GM19324 (cell line): ENCODE measurements around the gene FXYD6.

ENCODE experiments used
- ATAC-seq: cut with Tn5 transposase; IDR thresholded peaks from one replicate; pipeline ENCODE4 v1.9.1; 2021; ENCODE audit warnings: mild to moderate bottlenecking, moderate library complexity; ENCODE audit not compliant: unreplicated experiment, low FRiP score

Gene FXYD6

DNA sequence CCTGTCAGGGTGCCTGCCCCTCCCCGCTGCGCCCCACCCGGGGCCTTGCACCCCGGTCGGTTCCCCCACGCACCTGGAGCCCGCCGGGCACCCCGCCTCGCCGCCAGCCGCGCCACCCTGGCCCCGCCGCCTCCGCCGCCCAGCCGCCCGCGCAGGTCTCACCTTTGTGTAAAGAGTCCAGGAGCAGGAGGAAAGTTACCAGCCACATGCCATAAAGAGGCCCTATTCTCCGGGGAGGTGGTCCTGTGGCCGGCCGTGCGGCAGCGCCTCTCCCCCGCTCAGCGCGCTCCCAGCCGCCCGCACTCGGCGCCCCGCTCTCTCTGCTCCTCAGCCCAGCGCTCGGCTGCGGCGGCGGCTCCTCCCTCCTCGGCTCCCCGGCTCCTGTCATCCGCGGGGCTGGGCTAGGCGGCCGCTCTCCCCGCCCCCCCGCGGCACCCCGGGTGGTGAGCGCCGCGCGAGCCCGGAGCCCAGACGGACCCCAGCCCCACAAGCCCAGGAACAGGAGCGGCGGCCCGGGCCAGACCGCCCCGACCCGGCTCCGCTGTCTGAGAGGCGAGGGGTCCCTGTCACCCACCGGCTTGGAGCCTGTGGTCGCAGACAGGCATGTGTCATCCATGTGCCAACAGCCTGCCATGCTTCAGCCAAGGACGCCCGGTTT is 79.5 kb downstream of the FXYD6 start, which contains the start of gene DSCAML1:
TSS of gene DSCAML1 (minus strand) at position 345 of the 658 bp plus-strand sequence. CDS start at position 208, 137 bp downstream.
- ATAC-seq, result no peak

DNA sequence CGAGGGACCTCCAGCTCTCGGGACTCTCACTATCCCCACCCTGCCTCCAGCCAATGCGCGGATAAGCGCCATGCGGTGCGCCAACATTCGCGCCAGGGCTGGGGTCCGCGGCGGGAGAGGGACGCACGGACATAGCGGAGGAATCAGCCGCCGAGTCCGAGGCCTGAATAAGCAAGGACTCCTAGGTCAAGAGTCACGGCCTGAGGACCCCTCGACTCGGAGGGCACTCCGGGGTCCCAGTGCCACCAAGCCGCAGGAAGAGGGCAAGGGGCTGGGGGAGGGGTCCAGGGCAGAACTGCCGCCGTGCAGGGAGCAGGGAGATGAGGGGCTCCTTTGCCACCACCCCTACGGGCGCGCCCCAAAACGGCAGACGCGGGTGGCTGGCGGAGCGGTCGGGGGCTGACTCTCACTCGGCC is 80.0 kb downstream of the FXYD6 start:
- no peak for ATAC-seq

DNA sequence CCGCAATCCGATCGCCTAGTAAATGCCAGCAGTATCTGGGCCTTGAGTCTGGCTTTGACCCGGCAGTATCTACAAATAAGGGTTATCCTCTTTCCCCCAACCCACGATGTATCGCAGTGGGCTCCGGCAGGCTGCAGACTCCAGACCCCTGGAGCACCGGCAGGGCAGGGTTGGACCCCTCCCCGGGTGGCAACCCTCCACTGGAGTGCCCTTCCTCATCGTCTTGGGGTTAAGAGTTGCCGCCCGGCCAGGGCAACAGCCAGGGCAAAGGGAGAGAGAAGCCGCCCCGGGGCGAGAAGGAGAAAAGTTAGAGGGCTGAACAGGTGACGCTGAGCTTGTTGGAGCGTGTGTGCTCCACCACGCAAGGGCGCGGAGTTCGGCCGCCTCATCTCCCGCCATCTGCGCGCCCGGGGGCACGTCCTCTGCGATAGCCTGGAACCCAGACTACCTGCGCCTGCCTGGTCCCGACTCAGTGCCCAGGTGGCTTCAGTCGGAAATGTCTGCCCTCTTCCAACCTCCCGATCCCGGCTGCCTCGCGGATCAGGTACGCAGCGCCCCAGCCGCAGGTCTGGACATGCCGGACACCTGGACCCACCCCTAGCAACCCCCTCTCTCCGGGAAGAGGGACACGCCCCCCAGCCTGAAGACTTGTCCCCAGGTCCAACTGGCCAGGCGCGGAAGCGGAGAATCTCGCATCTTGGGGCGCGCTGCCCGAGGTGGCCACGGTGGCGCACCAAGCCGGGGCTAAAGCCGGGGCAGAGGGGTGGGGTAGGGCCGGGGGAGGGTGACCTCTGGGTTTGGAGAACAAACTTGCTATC is 80.6 kb downstream of the FXYD6 start:
- no peak for ATAC-seq

- ATAC-seq, result no peak
Observed at GRCh38 chr11:117794772-117795629, 81.5 kb downstream of the FXYD6 start.

- ATAC-seq, result no peak
Observed at GRCh38 chr11:117794135-117794534, 82.3 kb downstream of the FXYD6 start.

- ATAC-seq, result no peak
Observed at GRCh38 chr11:117793583-117793982, 82.9 kb downstream of the FXYD6 start.

GRCh38 chr11:117792992-117793391 is 83.5 kb downstream of the FXYD6 start:
- no peak for ATAC-seq

- no peak for ATAC-seq
Observed at GRCh38 chr11:117792241-117792640, 84.2 kb downstream of the FXYD6 start.

DNA sequence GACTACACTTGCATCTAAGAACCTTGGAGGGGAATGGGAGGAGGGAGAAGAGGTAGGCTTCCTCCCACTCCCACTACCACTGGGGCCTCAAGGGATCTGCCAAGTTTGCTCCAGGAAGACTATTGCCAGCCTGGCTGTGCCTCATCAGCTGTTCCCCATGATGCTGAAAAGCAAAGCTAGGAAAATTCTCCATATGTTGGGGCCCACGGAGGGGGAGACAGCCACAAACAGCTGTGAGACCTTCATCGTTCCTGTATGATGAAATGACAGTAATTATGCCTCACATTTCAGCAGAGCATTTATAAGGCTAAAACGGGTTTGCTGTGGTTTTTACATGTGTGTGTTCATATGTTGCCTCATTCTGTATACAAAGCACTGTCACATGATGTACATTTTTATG is 86.2 kb downstream of the FXYD6 start:
- no peak for ATAC-seq

- ATAC-seq, result no peak
Observed at GRCh38 chr11:117789241-117789640, 87.2 kb downstream of the FXYD6 start.
